MM.1S (cell line): ENCODE results near the gene DCUN1D4.

Experiments
- DNase-seq: peaks from one replicate; pipeline ENCODE4 v3.0.0-alpha.2; 2015
- H2AFZ ChIP-seq: fragments of 300-600 bp; sonication (generic); 2 replicates; pipeline ENCODE4 v1.6.0; 2016; ENCODE audit warnings: antibody characterized with exemption, low read length
- H3F3A ChIP-seq: fragments of 300-600 bp; sonication (generic); 2 replicates; pipeline ENCODE4 v1.6.1; 2016; ENCODE audit warnings: mild to moderate bottlenecking, antibody characterized with exemption, low read length, moderate library complexity, mixed read lengths; ENCODE audit not compliant: insufficient read depth
- H3K27ac ChIP-seq: fragments of 300-600 bp; sonication (generic); 2 replicates; pipeline ENCODE4 v1.5.1; 2016; ENCODE audit warnings: mild to moderate bottlenecking, low read length
- H3K27me3 ChIP-seq: fragments of 300-600 bp; sonication (generic); replicated peaks from 2 replicates; pipeline ENCODE4 v1.6.0; 2016; ENCODE audit warnings: low read length; ENCODE audit not compliant: insufficient read depth
- H3K36me3 ChIP-seq: fragments of 300-600 bp; sonication (generic); replicated peaks from 2 replicates; pipeline ENCODE4 v1.6.1; 2016; ENCODE audit warnings: mild to moderate bottlenecking, low read length, mixed read lengths; ENCODE audit not compliant: insufficient read depth
- H3K4me1 ChIP-seq: fragments of 300-600 bp; sonication (generic); 2 replicates; pipeline ENCODE4 v1.6.1; 2016; ENCODE audit warnings: low read length, mixed read lengths
- H3K4me2 ChIP-seq: fragments of 300-600 bp; sonication (generic); 2 replicates; pipeline ENCODE4 v1.6.0; 2016; ENCODE audit warnings: low read depth, low read length
- H3K4me3 ChIP-seq: fragments of 300-600 bp; sonication (generic); 2 replicates; pipeline ENCODE4 v1.5.1; 2016; ENCODE audit warnings: low read length, mixed read lengths
- H3K79me2 ChIP-seq: fragments of 300-600 bp; sonication (generic); 2 replicates; pipeline ENCODE4 v1.6.1; 2016; ENCODE audit warnings: mixed run types, low read length, mixed read lengths
- H3K9ac ChIP-seq: fragments of 300-600 bp; sonication (generic); 2 replicates; pipeline ENCODE4 v1.6.1; 2016; ENCODE audit warnings: low read length, mixed read lengths
- H3K9me2 ChIP-seq: fragments of 300-600 bp; sonication (generic); replicated peaks from 2 replicates; pipeline ENCODE4 v1.6.1; 2016; ENCODE audit warnings: mild to moderate bottlenecking, low read length, mixed read lengths; ENCODE audit not compliant: insufficient read depth
- H3K9me3 ChIP-seq: fragments of 300-600 bp; sonication (generic); replicated peaks from 2 replicates; pipeline ENCODE4 v1.6.1; 2016; ENCODE audit warnings: mild to moderate bottlenecking, low read length, mixed read lengths; ENCODE audit not compliant: insufficient read depth
- H4K20me1 ChIP-seq: fragments of 300-600 bp; sonication (generic); 2 replicates; pipeline ENCODE4 v1.6.1; 2016; ENCODE audit warnings: mild to moderate bottlenecking, low read length, moderate library complexity, mixed read lengths; ENCODE audit not compliant: insufficient read depth
- CTCF ChIP-seq: fragments of 300-600 bp; sonication (generic); IDR thresholded peaks from 2 replicates; pipeline ENCODE4 v1.5.1; 2016; ENCODE audit warnings: antibody characterized with exemption, low read length, mixed read lengths
- EZH2 ChIP-seq: fragments of 300-600 bp; sonication (generic); optimal IDR thresholded peaks from 2 replicates; pipeline ENCODE3; 2017; ENCODE audit warnings: low read depth, mild to moderate bottlenecking, antibody characterized with exemption, low read length, mixed read lengths
- EZH2phosphoT487 ChIP-seq: fragments of 300-600 bp; sonication (generic); IDR thresholded peaks from 2 replicates; pipeline ENCODE4 v1.6.1; 2018; ENCODE audit warnings: antibody characterized with exemption, low read length

The DCUN1D4 gene

GRCh38 chr4:51870441-51871188, 27.7 kb downstream of the DCUN1D4 start:
- H3F3A ChIP-seq, result no peaks in the 10 kb centered on the region
- H3K4me1 ChIP-seq, result no peaks in the 10 kb centered on the region
- no peak for DNase-seq
- H3K27ac ChIP-seq, result no peak overlapping the region
- H3K4me3 ChIP-seq, result no peak overlapping the region
- H3K9me2 ChIP-seq, result no peaks in the 10 kb centered on the region
- no peaks in the 10 kb centered on the region for H4K20me1 ChIP-seq
- H3K79me2 ChIP-seq, result no peaks in the 10 kb centered on the region
- no peak overlapping the region for H3K9ac ChIP-seq
- no peaks in the 10 kb centered on the region for H3K9me3 ChIP-seq
- no peak overlapping the region for H3K4me2 ChIP-seq
- H3K27me3 ChIP-seq, result no peaks in the 10 kb centered on the region
- no peak overlapping the region for H2AFZ ChIP-seq
- no peak for TF ChIP-seq EZH2phosphoT487
- TF ChIP-seq EZH2, result no peak
- peaks cover 6% of the 10 kb centered on the region; the same call in 1 of the 2 replicates for H3K36me3 ChIP-seq

GRCh38 chr4:51872283-51872997, 29.5 kb downstream of the DCUN1D4 start:
- Histone ChIP-seq H3K79me2 (no peaks in the 10 kb centered on the region), H4K20me1 (no peaks in the 10 kb centered on the region), H3K9ac (no peak overlapping the region), H3K4me1 (no peaks in the 10 kb centered on the region), H3K27me3 (no peaks in the 10 kb centered on the region), H3K4me3 (no peak overlapping the region), H2AFZ (no peak overlapping the region), H3K9me3 (no peaks in the 10 kb centered on the region), H3K27ac (no peak overlapping the region), H3F3A (no peaks in the 10 kb centered on the region), H3K4me2 (no peak overlapping the region), H3K36me3 (peaks cover 8% of the 10 kb centered on the region; the same call in 1 of the 2 replicates), H3K9me2 (no peaks in the 10 kb centered on the region)
- no peak for DNase-seq
- TF ChIP-seq EZH2 (no peak), EZH2phosphoT487 (no peak), CTCF (no peak)

- H3K4me3 ChIP-seq, result no peak overlapping the region
- H4K20me1 ChIP-seq, result no peaks in the 10 kb centered on the region
- H3K36me3 ChIP-seq, result peaks cover 8% of the 10 kb centered on the region; the same call in 1 of the 2 replicates
- no peaks in the 10 kb centered on the region for H3K27me3 ChIP-seq
- DNase-seq, result no peak
- H3K27ac ChIP-seq, result no peak overlapping the region
- no peak overlapping the region for H3K4me2 ChIP-seq
- no peaks in the 10 kb centered on the region for H3F3A ChIP-seq
- no peaks in the 10 kb centered on the region for H3K79me2 ChIP-seq
- no peaks in the 10 kb centered on the region for H3K4me1 ChIP-seq
- no peak overlapping the region for H2AFZ ChIP-seq
- H3K9ac ChIP-seq, result no peak overlapping the region
- TF ChIP-seq EZH2 (no peak), CTCF (no peak), EZH2phosphoT487 (no peak)
- no peaks in the 10 kb centered on the region for H3K9me3 ChIP-seq
- H3K9me2 ChIP-seq, result no peaks in the 10 kb centered on the region
These were observed 31.6 kb downstream of the DCUN1D4 start for GRCh38 chr4:51874551-51874950.
